GM12801 (cell line): ENCODE data around the gene RNU5B-1.

Experiments
- CTCF ChIP-seq: IDR thresholded peaks from one replicate; pipeline ENCODE4 v1.5.1; 2011; ENCODE audit warnings: control low read depth; ENCODE audit not compliant: insufficient read length; ENCODE audit errors: extremely low read depth

The RNU5B-1 gene

GRCh38 chr15:65323071-65323511, 18.6 kb downstream of the RNU5B-1 start:
- TF ChIP-seq CTCF, result no peak

GRCh38 chr15:65326117-65326526, 21.6 kb downstream of the RNU5B-1 start:
- TF ChIP-seq CTCF, result no peak

GRCh38 chr15:65326818-65327217, 22.3 kb downstream of the RNU5B-1 start:
- no peak for TF ChIP-seq CTCF

GRCh38 chr15:65327651-65328393, 23.3 kb downstream of the RNU5B-1 start:
- no peak for TF ChIP-seq CTCF

GRCh38 chr15:65328506-65329287, 24.2 kb downstream of the RNU5B-1 start:
- no peak for TF ChIP-seq CTCF

GRCh38 chr15:65329288-65329983, 25.0 kb downstream of the RNU5B-1 start:
- TF ChIP-seq CTCF, result no peak

GRCh38 chr15:65329984-65330735, 25.7 kb downstream of the RNU5B-1 start:
- TF ChIP-seq CTCF, result no peak
